HG03378 (cell line): ENCODE measurements around the gene HJURP.

Experiments used
- ATAC-seq: cut with Tn5 transposase; IDR thresholded peaks from one replicate; pipeline ENCODE4 v1.9.1; 2021; ENCODE audit warnings: mild to moderate bottlenecking, moderate library complexity; ENCODE audit not compliant: unreplicated experiment

The HJURP gene

GRCh38 chr2:233849607-233850271 lies 4.6 kb downstream of the HJURP start:
- ATAC-seq: no peak

- ATAC-seq: no peak
Observed at GRCh38 chr2:233848276-233848675, 6.1 kb downstream of the HJURP start.

GRCh38 chr2:233847248-233847898 lies 7.0 kb downstream of the HJURP start:
- no peak for ATAC-seq

GRCh38 chr2:233846387-233847247 lies 7.7 kb downstream of the HJURP start:
- no peak for ATAC-seq

- ATAC-seq: no peak
Observed at GRCh38 chr2:233845301-233846060, 8.9 kb downstream of the HJURP start.

- ATAC-seq: no peak
Observed at GRCh38 chr2:233844836-233845235, 9.5 kb downstream of the HJURP start.

- ATAC-seq: no peak
Observed at GRCh38 chr2:233844064-233844807, 10.1 kb downstream of the HJURP start.

- no peak for ATAC-seq
Observed at GRCh38 chr2:233841183-233841582, 13.2 kb downstream of the HJURP start.

GRCh38 chr2:233840520-233840919 lies 13.8 kb downstream of the HJURP start:
- no peak for ATAC-seq

- ATAC-seq: no peak
Observed at GRCh38 chr2:233839447-233839820, 14.9 kb downstream of the HJURP start.

- no peak for ATAC-seq
Observed at GRCh38 chr2:233838726-233839446, 15.4 kb downstream of the HJURP start.

GRCh38 chr2:233838251-233838650 lies 16.1 kb downstream of the HJURP start:
- no peak for ATAC-seq

- no peak for ATAC-seq
Observed at GRCh38 chr2:233837694-233838229, 16.6 kb downstream of the HJURP start.

- no peak for ATAC-seq
Observed at GRCh38 chr2:233836359-233836758, 18.0 kb downstream of the HJURP start.

- no peak for ATAC-seq
Observed at GRCh38 chr2:233835230-233836186, 18.8 kb downstream of the HJURP start.

GRCh38 chr2:233833345-233833744 lies 21.0 kb downstream of the HJURP start:
- no peak for ATAC-seq

- ATAC-seq: no peak
Observed at GRCh38 chr2:233832869-233833311, 21.4 kb downstream of the HJURP start.

GRCh38 chr2:233832414-233832813 lies 21.9 kb downstream of the HJURP start:
- ATAC-seq: no peak
